Fibroblast of the aortic adventitia (primary cell): ENCODE data around the gene ADAMTS3. TPM values are rescaled to one million over a fixed set of nuclear protein-coding genes. Genes with fewer than 3 reads are reported as not detected.

Experiments used
- DNase-seq: peaks from one replicate; pipeline ENCODE4 v3.0.0-alpha.2; 2010; ENCODE audit warnings: low read depth
- H3K4me3 ChIP-seq: 2 replicates; pipeline ENCODE4 v1.5.1; 2011; ENCODE audit warnings: low read depth, mild to moderate bottlenecking, control low read depth, low read length, moderate library complexity
- CTCF ChIP-seq: IDR thresholded peaks from 2 replicates; pipeline ENCODE4 v1.5.1; 2011; ENCODE audit warnings: mild to moderate bottlenecking, low read length, control low read depth, inconsistent platforms; ENCODE audit not compliant: insufficient read depth
- total RNA-seq: library from RNA; depleted of rRNA; stranded (reverse); fragments of >200 nt; gene quantifications from 2 replicates; pipeline ENCODE4 v1.2.3, GENCODE V29; 2012; ENCODE audit warnings: low replicate concordance

ADAMTS3 gene
- total RNA-seq, 1 donor, result 20.3 TPM

GRCh38 chr4:72442147-72442546 is 126.9 kb downstream of the ADAMTS3 start:
- no peak overlapping the region for H3K4me3 ChIP-seq
- no peak for DNase-seq
- TF ChIP-seq CTCF, result no peak

- no peak for TF ChIP-seq CTCF
- DNase-seq, result no peak
- H3K4me3 ChIP-seq, result no peak overlapping the region
Measured at GRCh38 chr4:72440386-72440785, 128.6 kb downstream of the ADAMTS3 start.

DNA sequence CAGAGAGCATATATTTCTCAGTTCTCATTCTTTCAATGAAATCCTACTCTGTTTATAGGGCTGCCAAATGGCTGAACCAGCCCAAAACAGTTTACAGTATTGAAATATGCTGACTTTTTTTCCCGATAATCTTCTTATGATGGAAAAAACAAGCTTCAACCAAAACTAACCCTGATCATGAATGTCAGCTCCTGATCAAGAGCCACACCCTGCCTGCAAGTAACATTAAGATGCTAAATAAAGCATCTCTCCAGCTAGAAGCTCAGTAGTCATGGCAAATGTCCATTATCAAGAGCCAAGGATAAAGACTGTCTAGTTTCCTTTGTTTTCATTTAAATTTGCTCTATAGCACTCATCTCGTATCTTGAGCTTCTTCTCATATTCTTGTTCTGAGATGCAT is 136.0 kb downstream of the ADAMTS3 start:
- TF ChIP-seq CTCF, result no peak
- DNase-seq, result no peak
- no peak overlapping the region for H3K4me3 ChIP-seq

DNA sequence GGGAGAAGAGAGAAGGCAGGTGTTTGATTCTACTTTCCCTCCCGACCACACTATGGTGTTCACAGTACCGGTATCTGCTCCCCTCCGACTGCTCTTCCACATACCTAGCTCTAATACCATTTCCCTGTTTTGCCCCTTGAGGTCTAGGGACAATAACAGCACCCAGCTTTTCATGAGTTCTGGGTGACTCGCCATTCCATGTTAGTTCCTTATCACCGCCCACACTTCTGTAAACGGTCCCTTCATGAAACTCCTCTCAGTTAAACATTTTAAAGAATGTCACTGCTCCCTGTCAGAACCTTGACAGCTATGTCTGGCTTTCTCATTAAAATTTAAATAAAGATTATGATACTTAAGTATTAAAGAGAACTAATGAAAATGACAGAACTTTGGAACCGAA is 136.7 kb downstream of the ADAMTS3 start:
- DNase-seq, result no peak
- TF ChIP-seq CTCF, result no peak
- no peak overlapping the region for H3K4me3 ChIP-seq

- DNase-seq, result no peak
- no peak for TF ChIP-seq CTCF
- H3K4me3 ChIP-seq, result no peak overlapping the region
Measured at GRCh38 chr4:72430988-72431387, 138.0 kb downstream of the ADAMTS3 start.

DNA sequence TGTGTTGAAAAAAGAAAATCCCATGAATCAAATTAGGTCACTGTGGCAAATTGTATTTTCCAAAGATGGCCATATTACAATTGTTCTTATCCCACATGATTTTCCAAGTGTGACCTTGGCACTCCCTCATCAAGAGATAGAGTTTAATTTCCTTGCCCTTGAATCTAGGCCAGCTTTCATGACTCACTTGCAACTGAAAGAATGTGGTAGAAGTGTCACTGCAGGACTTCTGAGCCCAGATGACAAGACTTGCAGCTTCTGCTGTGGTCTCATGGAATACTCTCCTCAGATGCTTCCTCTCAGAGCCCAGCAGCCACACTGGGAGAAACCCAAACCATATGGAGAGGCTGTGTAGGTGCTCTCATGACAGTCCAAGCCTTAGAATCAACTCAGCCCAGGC is 139.0 kb downstream of the ADAMTS3 start:
- no peak for DNase-seq
- no peak for TF ChIP-seq CTCF
- H3K4me3 ChIP-seq, result no peak overlapping the region

- no peak for TF ChIP-seq CTCF
- no peak for DNase-seq
- no peak overlapping the region for H3K4me3 ChIP-seq
Measured at GRCh38 chr4:72429397-72429889, 139.6 kb downstream of the ADAMTS3 start.
